PC-9 (cell line): ENCODE data around the gene SLC39A1.

Experiments used
- CTCF ChIP-seq: fragments of 200-600 bp; sonication (generic); conservative IDR thresholded peaks from 2 replicates; pipeline ENCODE4 v1.6.1; 2017; ENCODE audit warnings: mixed run types, antibody characterized with exemption, mild to moderate bottlenecking, moderate library complexity
- EZH2 ChIP-seq: fragments of 200-600 bp; sonication (generic); IDR thresholded peaks from 2 replicates; pipeline ENCODE4 v1.8.0; 2017; ENCODE audit warnings: antibody characterized with exemption, low read depth

GRCh38 chr1:153922076-153922971, 41.0 kb downstream of the SLC39A1 start:
- TF ChIP-seq CTCF (no peak), EZH2 (no peak)
